KMS-11 (cell line): Measurements from ENCODE around the gene PCDHGA10.
"Not testable (repeated sequence)": the region's sequence is repeated elsewhere in the genome, so short reads cannot be mapped to it uniquely, and the experiment has no call there.

ENCODE experiments used
- H2AFZ ChIP-seq: fragments of 200-600 bp; sonication (generic); 2 replicates; pipeline ENCODE4 v1.6.1; 2016; ENCODE audit warnings: antibody characterized with exemption, mixed run types, low read depth
- H3K27ac ChIP-seq: fragments of 200-600 bp; sonication (generic); 2 replicates; pipeline ENCODE4 v1.6.1; 2016; ENCODE audit warnings: mild to moderate bottlenecking, mixed run types
- H3K27me3 ChIP-seq: fragments of 200-600 bp; sonication (generic); 2 replicates; pipeline ENCODE4 v1.6.1; 2017; ENCODE audit warnings: mild to moderate bottlenecking, low read depth, mixed run types, moderate library complexity; ENCODE audit not compliant: insufficient read depth
- H3K36me3 ChIP-seq: fragments of 200-600 bp; sonication (generic); 2 replicates; pipeline ENCODE4 v1.6.1; 2017; ENCODE audit warnings: mild to moderate bottlenecking, mixed run types; ENCODE audit not compliant: insufficient read depth
- H3K4me1 ChIP-seq: fragments of 200-600 bp; sonication (generic); 2 replicates; pipeline ENCODE4 v1.6.1; 2016; ENCODE audit warnings: mild to moderate bottlenecking, low read depth, mixed run types; ENCODE audit not compliant: poor library complexity, severe bottlenecking
- H3K4me2 ChIP-seq: fragments of 200-600 bp; sonication (generic); 2 replicates; pipeline ENCODE4 v1.7.0; 2016; ENCODE audit warnings: mild to moderate bottlenecking, mixed run types
- H3K4me3 ChIP-seq: fragments of 200-600 bp; sonication (generic); IDR thresholded peaks from 2 replicates; pipeline ENCODE4 v1.6.1; 2017; ENCODE audit warnings: low read depth, low read length, mixed read lengths; ENCODE audit not compliant: insufficient read depth
- H3K79me2 ChIP-seq: fragments of 200-600 bp; sonication (generic); 2 replicates; pipeline ENCODE4 v1.6.1; 2016; ENCODE audit warnings: low read depth, mixed run types; ENCODE audit not compliant: insufficient read depth
- H3K9ac ChIP-seq: fragments of 200-600 bp; sonication (generic); 2 replicates; pipeline ENCODE4 v1.6.1; 2016; ENCODE audit warnings: mild to moderate bottlenecking, mixed run types
- H4K20me1 ChIP-seq: fragments of 200-600 bp; sonication (generic); 2 replicates; pipeline ENCODE4 v1.6.1; 2016; ENCODE audit warnings: mild to moderate bottlenecking, mixed run types; ENCODE audit not compliant: insufficient read depth
- CTCF ChIP-seq: fragments of 200-600 bp; sonication (generic); conservative IDR thresholded peaks from 2 replicates; pipeline ENCODE4 v1.6.1; 2017; ENCODE audit warnings: low read depth, mild to moderate bottlenecking, antibody characterized with exemption, low read length, moderate library complexity, mixed read lengths

The PCDHGA10 gene

GRCh38 chr5:141430332-141431113 lies 17.7 kb downstream of the PCDHGA10 start, which contains the start of gene PCDHGA12:
TSS of gene PCDHGA12 (plus strand) at chr5:141430507. CDS start at chr5:141430760, 253 bp downstream.
- Histone ChIP-seq H3K4me2 (no peak within 1 kb of the TSS), H4K20me1 (no peaks in the 10 kb centered on the region), H3K4me1 (no peaks in the 10 kb centered on the region), H3K9ac (no peak within 1 kb of the TSS), H3K27me3 (no peaks in the 10 kb centered on the region), H3K79me2 (no peaks in the 10 kb centered on the region), H2AFZ (no peak within 1 kb of the TSS), H3K36me3 (no peaks in the 10 kb centered on the region), H3K4me3 (no peak within 1 kb of the TSS), H3K27ac (no peak within 1 kb of the TSS)
- TF ChIP-seq CTCF: no peak

DNA sequence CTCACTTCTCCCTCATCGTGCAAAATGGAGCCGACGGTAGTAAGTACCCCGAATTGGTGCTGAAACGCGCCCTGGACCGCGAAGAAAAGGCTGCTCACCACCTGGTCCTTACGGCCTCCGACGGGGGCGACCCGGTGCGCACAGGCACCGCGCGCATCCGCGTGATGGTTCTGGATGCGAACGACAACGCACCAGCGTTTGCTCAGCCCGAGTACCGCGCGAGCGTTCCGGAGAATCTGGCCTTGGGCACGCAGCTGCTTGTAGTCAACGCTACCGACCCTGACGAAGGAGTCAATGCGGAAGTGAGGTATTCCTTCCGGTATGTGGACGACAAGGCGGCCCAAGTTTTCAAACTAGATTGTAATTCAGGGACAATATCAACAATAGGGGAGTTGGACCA lies 18.5 kb downstream of the PCDHGA10 start:
- Histone ChIP-seq H3K4me2 (no peak overlapping the region), H3K79me2 (no peaks in the 10 kb centered on the region), H3K27me3 (no peaks in the 10 kb centered on the region), H2AFZ (no peak overlapping the region), H3K36me3 (no peaks in the 10 kb centered on the region), H3K9ac (no peak overlapping the region), H3K4me3 (no peak overlapping the region), H4K20me1 (no peaks in the 10 kb centered on the region), H3K4me1 (no peaks in the 10 kb centered on the region), H3K27ac (no peak overlapping the region)
- TF ChIP-seq CTCF: no peak

DNA sequence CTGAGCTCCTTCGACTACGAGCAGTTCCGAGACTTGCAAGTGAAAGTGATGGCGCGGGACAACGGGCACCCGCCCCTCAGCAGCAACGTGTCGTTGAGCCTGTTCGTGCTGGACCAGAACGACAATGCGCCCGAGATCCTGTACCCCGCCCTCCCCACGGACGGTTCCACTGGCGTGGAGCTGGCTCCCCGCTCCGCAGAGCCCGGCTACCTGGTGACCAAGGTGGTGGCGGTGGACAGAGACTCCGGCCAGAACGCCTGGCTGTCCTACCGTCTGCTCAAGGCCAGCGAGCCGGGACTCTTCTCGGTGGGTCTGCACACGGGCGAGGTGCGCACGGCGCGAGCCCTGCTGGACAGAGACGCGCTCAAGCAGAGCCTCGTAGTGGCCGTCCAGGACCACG lies 19.5 kb downstream of the PCDHGA10 start:
- not testable (repeated sequence) for H4K20me1 ChIP-seq, H3K27ac ChIP-seq, H3K4me1 ChIP-seq, H3K4me3 ChIP-seq, H3K27me3 ChIP-seq, H2AFZ ChIP-seq, H3K36me3 ChIP-seq, H3K79me2 ChIP-seq, H3K9ac ChIP-seq, H3K4me2 ChIP-seq

GRCh38 chr5:141432726-141433125 lies 19.9 kb downstream of the PCDHGA10 start:
- H3K4me2 ChIP-seq, H4K20me1 ChIP-seq, H3K4me1 ChIP-seq, H3K4me3 ChIP-seq, H2AFZ ChIP-seq, H3K9ac ChIP-seq, H3K27ac ChIP-seq, H3K36me3 ChIP-seq, H3K27me3 ChIP-seq, H3K79me2 ChIP-seq: not testable (repeated sequence)

DNA sequence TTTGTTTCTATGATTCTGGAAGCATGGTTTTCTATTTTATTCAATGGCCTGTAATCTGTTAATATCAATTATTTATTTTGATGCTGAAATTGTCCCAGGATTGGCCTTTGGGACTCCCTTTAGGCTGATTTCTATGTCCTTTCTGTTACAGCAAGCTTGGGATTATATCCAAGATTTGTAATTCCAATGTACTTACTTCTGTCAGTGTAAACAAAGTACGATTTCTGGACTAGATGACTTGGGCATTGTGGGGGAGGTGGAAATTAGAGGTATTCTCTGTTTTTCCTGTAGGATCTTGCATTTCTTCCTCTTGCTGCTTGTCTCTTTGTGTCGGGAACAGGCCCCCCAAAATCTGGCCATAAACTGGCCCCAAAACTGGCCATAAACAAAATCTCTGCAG lies 21.2 kb downstream of the PCDHGA10 start:
- H3K79me2 ChIP-seq: no peaks in the 10 kb centered on the region
- no peak overlapping the region for H3K9ac ChIP-seq
- H3K27ac ChIP-seq: no peak overlapping the region
- no peak overlapping the region for H3K4me2 ChIP-seq
- H3K4me3 ChIP-seq: no peak overlapping the region
- H3K36me3 ChIP-seq: no peaks in the 10 kb centered on the region
- no peak overlapping the region for H2AFZ ChIP-seq
- no peaks in the 10 kb centered on the region for H3K27me3 ChIP-seq
- H4K20me1 ChIP-seq: no peaks in the 10 kb centered on the region
- no peak for TF ChIP-seq CTCF
- no peaks in the 10 kb centered on the region for H3K4me1 ChIP-seq
